Stimulated activated CD8-positive, alpha-beta memory T cell treated with anti-CD3 and anti-CD28 coated beads, Interleukin-4, amount 100 ng/mL, for 48 hours (primary cell): Measurements from ENCODE around the gene CCDC146.

Experiments
- DNase-seq: peaks from one replicate; pipeline ENCODE4 v3.0.0-alpha.2; 2020

Gene CCDC146

DNA sequence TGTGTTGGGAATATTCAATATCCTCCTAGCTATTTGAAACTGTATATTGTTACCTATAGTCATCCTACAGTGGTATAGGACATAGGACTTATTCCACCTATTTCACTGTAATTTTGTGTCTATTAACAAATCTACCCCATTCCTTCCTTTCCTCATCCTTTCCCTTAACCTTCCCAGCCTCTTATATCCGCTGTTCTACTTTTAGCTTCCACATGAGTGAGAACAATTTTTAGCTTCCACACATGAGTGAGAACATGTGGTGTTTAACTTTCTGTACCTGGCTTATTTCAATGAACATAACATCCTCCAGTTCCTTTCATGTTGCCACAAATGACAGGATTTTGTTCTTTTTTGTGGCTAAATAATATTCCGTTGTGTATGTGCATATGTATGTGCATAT is 173.1 kb downstream of the CCDC146 start:
- no peak for DNase-seq

DNA sequence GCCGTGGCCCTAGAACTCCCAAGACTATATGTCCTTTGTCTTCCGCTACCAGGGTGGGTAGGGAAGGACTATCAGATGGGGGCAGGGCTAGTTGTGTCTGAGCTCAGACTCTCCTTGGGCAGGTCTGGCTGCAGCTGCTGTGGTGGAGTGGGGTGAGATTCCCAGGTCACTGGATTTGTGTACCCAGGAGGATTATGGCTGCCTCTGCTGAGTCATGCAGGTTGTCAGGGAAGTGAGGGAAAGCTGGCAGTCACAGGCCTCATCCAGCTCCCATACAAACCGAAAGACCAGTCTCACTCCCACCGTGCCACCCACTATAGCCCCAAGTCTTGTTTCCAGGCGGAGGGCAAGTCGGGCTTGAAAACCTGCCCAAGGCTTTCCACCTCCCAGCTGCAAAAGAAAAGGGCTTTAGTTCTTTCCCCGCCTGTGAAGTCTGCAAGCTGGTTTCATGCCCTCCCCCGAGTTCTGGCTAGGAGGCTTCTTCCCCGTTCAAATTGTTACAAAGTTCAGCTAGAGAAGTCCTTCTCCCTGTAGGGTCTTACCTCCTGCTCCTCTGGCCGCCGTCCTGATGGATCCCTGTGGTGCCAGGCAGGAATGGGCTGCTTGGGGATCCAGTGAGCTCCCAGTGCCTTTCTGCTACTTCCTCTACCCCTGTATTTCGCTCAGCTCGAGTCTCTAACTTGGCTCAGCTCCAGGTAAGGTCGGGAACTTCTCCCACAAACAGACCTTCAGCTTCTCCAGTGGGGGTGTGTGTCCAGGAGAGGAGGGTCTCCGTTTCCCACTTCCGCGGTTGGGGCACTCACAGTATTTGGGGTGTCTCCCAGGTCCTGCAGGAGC is 184.0 kb downstream of the CCDC146 start:
- DNase-seq, result no peak

DNA sequence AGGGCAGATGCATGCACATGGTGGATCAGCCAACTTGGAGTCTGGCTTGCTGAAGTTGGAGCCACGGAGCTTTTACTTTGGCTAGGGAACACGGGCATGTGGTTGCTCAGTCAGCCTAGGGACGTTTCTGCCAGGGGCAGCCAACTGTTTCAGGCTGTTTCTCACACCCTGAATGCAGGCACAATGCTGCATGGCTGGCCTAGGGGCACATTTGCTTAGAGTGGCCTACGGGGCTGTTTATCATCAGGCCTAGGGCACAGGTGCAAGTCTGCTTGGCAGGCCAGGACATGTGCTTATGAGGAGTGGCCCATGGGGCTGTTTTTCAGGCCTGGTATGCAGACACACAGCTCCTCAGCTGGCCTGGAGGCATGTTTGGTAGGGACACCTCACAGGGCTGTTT is 186.4 kb downstream of the CCDC146 start:
- no peak for DNase-seq

DNA sequence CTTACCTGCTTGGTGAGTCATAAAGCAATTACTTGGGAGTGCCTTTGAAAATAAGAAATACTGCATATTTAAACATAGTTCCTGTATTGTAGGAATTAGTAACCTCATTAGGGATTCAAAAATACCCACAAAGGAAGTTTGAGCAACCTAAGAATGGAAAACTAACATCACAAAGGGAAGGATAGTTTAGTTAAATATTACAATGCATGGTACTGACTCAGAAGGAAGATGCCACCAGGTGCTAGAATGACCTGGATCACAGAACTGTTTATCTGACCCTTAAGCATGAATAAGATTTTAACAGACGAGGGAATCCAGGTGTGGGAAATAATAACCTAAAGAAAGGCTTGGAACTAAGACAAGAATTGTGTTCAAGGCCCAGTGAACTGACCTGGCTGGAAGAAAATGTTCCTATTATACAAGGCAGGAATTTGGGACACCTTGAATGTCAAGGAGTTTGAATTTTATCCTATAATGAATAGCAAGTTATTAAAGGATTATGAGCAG is 187.4 kb downstream of the CCDC146 start:
- no peak for DNase-seq

DNA sequence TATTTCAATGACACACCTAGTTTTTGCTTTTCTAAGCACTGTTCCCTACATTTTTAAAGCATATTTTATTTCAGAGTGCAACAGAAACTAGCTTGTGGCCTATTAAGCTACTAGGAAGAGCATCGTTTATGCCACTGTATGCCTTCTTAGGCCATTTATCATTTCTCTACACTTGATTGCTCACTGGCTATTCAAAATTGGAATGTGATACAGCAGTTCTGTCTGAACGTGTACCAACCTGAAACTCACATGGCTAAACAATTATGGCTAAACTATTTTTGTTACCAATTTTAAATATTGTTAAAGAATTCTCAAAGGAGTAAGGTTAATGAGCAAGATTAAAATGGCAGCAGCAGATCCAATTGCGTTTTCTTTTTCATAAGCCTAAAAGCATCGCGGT is 188.6 kb downstream of the CCDC146 start:
- DNase-seq, result no peak

DNA sequence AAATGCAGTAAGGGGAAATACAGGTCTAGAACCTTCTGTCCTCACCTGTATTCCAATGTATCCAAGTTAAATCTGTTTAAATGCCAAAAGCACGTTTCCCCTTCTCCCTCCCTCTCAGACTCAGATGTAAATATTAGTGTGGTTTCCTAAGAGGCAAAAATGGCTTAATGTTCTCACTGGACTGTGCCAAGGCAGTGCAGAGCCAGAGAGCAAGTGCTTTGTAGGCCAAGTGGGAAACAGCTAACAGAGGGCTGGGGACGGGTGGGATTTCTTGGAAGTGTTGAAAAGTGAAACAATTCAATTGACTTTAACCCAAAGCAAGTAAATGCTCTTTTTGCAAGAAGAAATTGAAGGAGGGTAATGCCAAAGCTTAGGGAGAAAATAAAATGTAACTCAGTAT is 190.7 kb downstream of the CCDC146 start:
- DNase-seq, result no peak

DNA sequence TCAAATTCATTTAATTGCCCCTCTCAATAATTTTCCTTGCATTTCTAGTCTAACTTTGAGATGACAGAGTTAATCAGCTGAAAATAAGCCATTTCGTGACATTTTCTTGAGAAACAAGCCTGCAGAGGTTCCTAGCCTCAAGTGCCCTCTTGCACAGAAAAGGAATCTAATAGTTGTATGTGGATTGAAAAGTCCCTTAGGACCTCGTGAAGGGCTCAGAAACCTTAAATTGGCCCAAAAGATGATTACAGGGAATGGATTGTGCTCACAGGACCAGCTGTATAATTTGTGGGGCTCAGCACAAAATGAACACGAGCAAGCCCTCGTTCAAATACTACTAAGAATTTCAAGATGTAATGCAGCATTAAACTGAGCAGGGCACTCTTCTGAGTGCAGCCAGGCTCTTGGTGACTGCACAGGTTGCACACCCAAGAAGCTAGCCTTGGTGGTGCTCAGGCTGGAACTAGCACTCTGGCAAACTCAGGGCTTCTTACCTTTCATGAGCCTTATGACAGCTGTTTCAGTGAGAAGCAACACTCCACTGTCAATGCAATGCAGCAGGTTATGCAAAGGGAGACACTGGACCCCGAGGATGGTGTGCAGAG is 191.6 kb downstream of the CCDC146 start:
- DNase-seq, result no peak

DNA sequence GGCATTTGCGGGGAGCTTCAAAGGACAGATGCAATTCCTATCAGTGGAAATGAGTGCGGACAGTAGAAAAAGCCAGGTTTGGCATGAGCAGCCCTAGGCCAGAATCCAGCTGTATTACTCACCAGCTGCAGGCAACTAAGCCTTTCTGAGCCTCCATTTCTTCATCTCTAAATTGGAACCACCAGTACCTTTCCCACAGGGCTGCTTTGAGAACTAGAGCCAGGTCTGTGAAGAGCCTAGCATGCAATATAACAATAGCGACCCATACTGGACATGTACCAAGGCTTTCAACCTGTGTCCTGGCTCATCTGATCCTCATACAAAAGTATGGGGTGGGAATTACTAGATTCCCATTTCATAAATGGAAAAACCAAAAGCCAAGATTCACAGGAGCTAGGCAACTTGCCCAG is 192.8 kb downstream of the CCDC146 start:
- no peak for DNase-seq

DNA sequence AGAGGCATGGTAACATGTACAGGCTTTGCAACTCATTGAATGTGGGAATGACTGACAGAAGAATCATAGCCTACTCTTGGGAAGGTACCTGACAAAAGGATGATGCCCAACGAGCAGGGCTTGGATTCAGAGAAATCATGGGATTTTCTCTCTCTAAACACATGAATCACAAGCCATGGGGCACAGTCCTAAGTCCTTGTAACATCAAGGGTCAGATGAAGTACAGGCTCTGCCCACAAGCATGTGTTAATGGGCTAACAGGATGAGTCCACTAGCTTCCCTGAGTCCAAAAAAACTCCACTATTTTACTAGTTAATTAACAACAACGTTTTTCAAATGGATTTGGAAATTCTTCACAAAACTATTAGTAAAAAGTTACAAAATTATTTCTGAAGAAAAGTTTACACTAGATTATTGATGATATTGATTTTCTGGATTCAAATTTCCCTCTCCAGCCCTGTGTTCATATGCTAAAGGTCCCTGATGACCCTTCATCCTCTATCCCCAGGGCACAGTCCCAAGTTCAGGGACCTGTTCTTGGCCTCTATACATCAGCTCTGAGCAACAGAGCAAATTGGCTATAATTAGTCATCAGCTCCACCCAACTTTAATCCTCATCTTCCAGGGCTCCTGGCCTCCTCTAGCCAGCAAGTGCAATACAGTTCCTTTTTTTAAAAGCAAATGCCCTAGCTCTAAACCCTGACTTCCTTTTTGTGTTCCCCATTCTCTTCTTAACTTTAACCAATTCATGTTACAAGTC is 194.0 kb downstream of the CCDC146 start:
- no peak for DNase-seq

DNA sequence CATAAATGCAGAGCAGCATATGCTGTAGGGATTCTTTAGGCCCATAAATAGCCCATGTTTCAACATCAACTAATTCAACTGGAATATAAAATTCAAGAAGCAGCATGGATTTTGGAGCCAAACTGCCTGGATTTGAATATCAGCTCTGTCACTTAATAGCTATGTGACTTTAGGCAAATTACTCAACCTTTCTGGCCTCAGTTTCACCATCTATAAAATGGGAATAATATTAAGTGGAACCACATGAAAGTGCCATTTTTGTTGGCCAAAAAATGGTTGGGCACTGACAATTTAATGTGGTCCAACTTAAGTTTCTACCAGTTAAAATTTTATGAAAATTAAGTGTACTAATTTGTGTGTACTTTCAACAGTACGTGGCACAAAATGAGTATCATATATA is 195.6 kb downstream of the CCDC146 start:
- DNase-seq, result no peak

DNA sequence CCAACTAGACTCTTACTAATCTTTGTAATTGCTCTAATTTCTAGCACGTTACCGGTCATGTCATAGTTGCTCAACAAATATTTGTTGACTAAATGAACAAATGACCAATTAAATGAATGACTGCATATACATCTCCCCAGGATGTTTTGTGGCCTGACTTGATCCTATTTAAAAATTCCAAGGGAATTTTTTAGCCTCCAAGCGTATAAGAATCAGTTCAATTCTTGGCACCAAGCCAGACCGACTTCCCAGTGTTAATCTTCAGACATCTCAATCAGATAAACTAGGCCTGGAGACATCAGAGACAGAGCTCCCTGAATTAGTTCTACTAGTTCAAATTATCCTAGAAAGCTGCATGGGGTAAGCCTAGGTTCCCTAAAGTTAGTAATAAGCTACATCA is 197.7 kb downstream of the CCDC146 start:
- DNase-seq, result no peak

DNA sequence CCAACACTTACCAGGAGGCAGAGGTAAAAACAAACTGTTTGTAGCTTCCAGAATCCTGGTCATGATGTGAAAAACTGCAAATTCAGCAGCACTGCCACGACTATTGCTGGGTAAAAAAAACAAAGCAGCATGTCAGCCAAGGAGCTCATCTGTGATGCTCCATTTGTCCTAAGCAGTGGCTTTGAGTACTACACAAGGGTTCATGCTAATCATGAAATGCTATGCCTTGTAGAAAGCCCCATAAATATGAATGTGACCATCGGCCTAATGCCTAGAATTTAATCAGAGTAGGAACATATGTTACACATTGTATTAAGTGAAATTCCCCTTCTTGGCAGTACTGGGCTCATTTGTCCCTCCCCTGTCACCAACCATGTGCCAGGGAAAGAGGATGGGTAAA is 198.3 kb downstream of the CCDC146 start:
- DNase-seq, result no peak

DNA sequence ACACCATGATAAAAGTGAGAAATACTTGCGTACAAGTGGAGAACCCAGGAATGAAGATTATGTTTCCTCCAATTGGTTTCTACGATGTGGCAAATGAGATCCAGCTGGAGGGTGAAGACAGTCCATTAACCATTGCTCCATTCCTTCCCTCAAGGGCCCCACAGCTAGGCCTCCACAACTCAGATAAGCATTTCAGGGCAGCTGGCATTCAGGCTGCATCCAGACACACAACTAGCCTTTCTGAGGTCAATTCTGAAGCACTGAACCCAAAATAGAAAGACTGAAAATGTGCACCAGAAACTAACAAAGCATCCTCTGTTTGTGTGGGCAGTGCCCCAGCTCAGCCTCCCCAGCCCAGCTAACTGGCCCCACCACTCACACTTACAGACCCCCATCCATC is 198.9 kb downstream of the CCDC146 start:
- DNase-seq, result no peak

DNA sequence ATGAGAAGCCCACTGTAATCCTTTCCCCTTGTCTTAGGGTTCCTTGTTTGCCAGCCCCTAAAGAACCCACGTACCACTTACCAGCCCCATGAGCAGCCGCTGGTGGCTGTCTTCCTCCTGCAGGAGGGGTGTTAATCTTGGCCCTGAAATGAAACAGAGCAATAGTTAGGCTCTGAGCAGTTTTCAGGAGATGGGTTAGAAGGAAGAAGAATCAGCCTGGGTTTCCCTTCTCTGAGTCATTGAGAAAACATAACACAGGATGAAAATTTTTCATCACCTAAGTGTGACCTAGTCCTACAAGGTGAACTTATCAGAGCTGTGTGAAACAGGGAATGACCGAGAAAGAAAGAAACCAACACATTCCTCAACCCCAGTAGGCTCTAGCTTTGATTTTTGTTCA is 203.7 kb downstream of the CCDC146 start:
- no peak for DNase-seq

DNA sequence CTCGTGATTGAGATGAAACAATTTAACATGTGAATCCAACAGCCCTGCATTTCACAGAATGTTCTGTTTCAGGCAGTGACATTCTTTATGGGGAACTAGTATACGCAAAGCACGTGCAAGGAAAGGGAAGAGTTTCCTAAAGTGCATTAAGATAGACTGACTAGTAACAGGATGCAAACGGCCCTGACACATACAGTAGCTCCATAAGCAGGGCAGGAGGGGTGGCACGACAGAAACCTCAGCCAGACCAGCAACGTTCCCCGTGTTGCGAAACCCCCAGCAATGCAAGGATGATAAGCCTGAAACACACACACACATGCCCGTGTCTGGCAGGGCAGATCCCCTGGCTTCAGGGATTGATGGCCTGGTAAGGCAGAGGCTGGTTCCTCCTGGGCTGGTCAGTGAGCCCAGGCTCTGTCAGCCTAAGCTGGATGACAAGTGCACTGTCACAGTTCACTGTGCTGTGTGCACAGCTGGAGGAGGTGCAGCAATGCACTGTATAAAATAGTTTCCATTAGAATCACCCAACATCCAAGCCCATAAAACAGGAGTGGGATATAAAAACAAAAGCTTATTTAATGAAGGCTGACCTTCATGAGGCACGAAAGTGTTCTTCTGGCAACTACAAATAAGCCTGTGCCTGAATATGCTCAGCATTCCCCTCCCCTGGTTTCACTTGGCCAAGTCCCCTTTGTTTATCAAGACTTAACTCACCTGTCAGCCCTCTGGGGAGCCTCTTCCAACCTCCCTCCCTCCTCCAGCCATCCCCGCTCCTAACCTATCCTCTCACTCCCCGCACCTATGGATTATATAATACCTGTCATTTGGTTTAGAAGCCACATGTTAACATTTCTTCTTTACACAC is 204.9 kb downstream of the CCDC146 start:
- DNase-seq, result no peak

DNA sequence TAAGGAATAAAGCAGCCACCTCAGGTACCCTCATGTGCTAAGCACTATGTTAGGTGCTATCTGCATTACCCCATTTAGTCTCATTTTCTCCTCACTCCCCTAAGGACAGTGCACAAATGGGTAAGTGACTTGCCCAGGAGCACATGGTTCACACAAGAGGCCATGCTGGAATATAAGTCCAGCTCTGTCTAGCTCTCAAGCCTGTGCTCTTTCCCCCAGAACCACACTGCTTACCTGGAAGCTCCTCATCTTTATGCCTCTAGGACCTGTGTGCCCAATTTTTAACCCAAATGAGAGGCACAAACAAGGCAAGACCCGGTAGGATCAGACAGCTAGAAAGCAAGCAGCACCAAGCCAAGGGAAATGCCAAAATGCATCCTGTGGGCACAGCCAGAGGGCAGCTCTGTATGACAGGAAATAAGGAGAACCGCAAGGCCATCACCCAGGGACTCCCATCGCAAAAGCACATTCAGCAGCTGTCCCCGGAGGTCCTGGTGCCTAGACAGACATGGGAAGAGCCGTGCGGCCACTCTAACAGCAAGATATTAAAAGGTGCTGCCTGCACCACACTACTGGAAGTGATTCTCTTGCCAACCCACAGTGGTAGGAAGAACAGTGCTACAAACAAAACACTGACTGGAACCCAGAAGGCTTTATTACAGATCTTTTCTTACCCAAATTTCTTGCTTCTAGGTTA is 205.7 kb downstream of the CCDC146 start:
- DNase-seq, result peak; percentile 41

DNA sequence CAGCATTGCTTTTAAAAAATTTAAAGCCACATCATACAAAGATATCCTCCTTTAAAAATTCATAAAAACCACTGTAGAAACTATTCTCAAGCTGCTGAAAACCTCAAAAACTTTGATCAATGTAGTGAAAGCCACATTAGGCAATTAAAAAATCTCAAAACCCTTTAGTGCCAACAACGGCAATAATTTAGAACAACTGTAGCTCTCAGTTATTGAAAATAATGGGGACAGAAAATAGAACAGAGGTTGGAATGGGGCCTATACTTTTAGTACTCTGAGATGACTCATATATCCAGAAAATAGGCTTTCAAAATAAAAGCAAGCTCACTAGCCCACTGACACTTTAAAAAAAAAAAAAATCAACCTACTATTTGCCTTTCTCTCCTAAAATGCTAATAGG is 206.3 kb downstream of the CCDC146 start:
- no peak for DNase-seq

DNA sequence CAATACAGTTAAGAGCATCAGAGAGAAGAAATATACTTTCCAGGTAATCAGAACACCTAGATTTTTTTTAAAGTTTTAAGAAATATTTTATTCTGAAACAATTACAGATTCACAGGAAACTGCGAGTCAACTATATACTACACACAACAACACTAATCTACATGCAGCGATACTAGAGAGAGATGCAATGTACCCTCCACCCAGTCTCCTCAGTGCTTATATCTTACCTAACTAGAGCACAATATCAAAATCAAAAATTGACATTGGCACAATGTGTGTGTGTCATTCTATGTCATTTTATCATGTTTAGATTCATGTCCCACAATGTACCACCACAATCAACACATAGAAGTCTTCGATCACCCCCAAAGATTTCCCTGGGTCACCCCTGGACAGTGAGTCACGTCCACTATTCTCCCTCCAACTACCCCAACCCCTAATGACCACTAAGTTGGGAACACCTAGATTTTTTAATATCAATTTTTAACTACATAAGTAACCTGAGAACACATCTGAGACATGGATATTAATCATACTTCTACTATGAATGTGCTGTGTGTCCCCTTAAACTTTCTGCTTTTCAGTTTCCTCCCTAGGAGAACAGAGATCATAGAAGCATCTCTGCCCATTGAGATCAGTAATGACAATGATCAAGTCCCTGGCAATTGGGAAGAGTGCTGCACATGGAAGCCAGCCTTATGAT is 207.2 kb downstream of the CCDC146 start:
- DNase-seq, result no peak

DNA sequence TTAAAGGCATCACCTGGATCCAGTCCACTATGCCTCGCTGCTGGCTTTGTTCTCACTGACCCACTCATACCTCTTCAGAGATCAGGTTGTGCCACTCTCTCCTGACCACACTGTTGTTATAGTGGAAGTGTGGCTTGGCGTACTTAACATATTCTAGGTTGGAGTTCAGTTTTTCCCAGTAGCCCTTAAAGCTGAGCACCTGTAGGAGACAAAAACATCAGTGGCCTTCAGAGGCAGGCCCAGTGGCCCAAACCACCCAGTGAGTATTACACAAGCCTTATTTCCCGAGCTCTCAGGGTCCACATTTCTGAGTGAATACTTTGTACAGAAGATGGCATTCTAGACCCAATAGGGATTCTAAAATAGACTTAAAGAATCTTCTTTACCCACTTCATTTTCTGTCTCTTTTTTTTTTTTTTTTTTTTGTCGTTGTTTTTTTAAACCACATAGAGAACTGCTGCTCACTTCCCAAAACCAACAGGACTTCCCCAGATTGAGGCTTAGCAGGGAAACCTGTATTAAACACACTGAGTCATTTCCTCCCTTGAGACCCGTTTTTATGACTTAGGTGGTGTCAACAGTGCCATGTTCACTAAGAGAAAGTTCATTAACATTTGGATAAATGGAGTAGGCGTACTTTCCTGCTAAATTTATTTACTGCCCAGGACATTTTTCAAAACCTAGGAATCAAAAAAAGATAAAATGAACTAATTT is 207.9 kb downstream of the CCDC146 start:
- no peak for DNase-seq

DNA sequence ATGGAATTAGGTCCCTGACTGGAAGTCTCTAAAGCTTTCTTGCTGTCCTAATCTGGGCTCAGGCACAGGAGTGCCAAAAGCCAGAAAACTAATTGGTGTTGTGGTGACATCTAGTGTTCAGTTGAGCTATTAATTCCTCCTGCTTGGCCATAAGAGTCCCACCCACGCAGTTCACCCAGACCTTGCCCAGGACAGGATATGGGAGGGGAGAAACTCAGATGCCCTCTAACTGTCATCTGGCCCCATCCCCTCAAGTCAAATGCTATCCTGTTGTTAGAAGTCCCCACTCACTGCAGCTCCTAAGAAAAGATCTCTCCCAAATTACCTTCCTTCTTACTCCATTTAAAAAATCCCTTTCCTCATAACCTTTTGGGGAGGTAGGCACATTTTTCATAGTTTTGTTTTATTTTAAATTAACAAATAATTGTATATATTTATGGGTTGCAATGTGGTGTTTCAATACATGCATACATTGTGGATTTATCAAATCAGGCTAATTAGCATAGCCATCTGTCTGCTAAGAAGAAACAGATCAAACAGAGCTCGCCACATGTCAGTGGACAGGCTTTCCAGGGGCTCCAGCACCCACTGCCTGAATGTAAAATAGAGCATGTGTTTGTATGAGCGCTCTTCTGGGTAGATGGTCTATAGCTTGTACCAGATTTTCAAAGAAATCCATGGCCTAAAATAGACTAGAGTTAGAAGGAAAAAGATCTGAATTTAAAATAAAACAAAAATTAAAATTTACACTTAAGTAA is 209.7 kb downstream of the CCDC146 start:
- DNase-seq, result peak; percentile 68
